ENCODE measurements around the gene SIMC1. TPM values are rescaled to one million over a fixed set of nuclear protein-coding genes. Genes with fewer than 3 reads are reported as not detected.

The SIMC1 gene
- total and polyA plus RNA-seq, 2 donors (not counting 3 experiments of a cell fraction or from before 2014, with no cell fraction given): 9.0 to 16.2 TPM

DNA sequence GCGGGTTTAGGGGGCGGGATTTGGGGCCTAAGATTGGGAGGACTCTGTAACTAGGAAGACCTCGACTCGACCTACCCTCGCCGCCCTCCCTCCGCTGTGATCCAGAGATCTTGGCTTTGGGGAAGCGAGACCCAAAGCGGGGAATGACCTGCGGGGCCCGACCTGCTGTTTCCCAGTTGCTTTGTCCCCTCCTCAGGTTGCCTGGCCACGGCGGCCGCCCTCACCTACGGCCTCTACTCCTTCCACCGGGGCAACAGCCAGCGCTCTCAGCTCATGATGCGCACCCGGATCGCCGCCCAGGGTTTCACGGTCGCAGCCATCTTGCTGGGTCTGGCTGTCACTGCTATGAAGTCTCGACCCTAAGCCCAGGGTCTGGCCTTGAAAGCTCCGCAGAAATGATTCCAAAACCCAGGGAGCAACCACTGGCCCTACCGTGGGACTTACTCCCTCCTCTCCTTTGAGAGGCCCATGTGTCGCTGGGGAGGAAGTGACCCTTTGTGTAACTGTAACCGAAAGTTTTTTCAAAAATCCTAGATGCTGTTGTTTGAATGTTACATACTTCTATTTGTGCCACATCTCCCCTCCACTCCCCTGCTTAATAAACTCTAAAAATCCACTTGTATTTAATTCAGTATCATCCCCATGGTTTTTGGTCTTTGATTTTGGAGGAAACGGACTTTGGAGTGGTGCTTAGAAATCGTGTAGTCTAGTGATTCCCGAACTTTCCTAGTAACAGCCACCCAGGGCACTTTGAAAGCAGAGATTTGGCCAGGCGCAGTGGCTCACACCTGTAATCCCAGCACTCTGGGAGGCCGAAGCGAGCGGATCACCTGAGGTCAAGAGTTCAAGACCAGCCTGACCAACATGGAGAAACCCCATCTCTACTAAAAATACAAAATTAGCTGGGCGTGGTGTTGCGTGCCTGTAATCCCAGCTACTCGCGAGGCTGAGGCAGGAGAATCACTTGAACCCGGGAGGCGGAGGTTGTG lies 151.2 kb downstream of the SIMC1 start:
- FAIRE-seq (no peak), DNase-seq (ENCODE audit: low read depth, low spot score) (no peak)
- intact Hi-C loops (cut with micrococcal nuclease) (loop anchor here (1.0 to 10.0 kb wide), 2 partner anchors 27 to 1205 kb away; partner anchors contain the start of genes CLTB and TMED9), dilution Hi-C loops (cut with MboI; ENCODE audit: extremely low pct_ligation_motif_present, low sequenced_read_pairs) (no loop called here)
- Histone ChIP-seq H3K4me3 (replicated peaks in 1 of 3; ENCODE audit: insufficient read depth in 1 of 3, low read depth in 1 of 3, low read length in 3 of 3) (peak overlapping the region; percentile 64 to 81 (median 65)), H3K9me3 (replicated peaks; ENCODE audit: control insufficient read depth, insufficient read depth, low read length) (no peaks in the 10 kb centered on the region), H3K36me3 (ENCODE audit: control insufficient read depth in 2 of 2, extremely low read depth in 1 of 2, insufficient read depth in 2 of 2, low read length in 2 of 2) (peaks cover 9 to 13% of the 10 kb centered on the region in 2 experiments), H4K20me1 (replicated peaks; ENCODE audit: control insufficient read depth, extremely low read depth, insufficient read depth, low read length) (no peaks in the 10 kb centered on the region), H3K27me3 (ENCODE audit: control insufficient read depth in 2 of 2, insufficient read depth in 2 of 2, low read length in 2 of 2) (no peaks in the 10 kb centered on the region), H3K79me2 (ENCODE audit: control insufficient read depth, insufficient read depth, low read length) (peaks cover 34% of the 10 kb centered on the region), H3K9ac (replicated peaks; ENCODE audit: extremely low read depth, insufficient read depth, low read length) (peak overlapping the region; percentile 87), H3K27ac (ENCODE audit: insufficient read depth, low read depth, low read length) (peak overlapping the region; percentile 79), H3K4me1 (ENCODE audit: control insufficient read depth, extremely low read depth, insufficient read depth, low read length) (peaks cover 14% of the 10 kb centered on the region), H3K4me2 (ENCODE audit: insufficient read depth, low read length) (peak overlapping the region; percentile 87), H2AFZ (ENCODE audit: low read depth, low read length) (peak overlapping the region; percentile 85), H3K9me1 (replicated peaks; ENCODE audit: control insufficient read depth, extremely low read depth, insufficient read depth, low read length) (no peaks in the 10 kb centered on the region)
- TF ChIP-seq, protein P1, sequence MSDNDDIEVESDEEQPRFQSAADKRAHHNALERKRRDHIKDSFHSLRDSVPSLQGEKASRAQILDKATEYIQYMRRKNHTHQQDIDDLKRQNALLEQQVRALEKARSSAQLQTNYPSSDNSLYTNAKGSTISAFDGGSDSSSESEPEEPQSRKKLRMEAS (IDR thresholded peaks at IDR 0.05; ENCODE audit: insufficient read depth, insufficient read length): no peak
- peak; percentile 72 for TF ChIP-seq POLR2A (IDR thresholded peaks at IDR 0.05; ENCODE audit: low read depth, low read length)
- no peak for TF ChIP-seq GATA2 (IDR thresholded peaks at IDR 0.05; ENCODE audit: insufficient read depth, insufficient read length, low read depth, low read length)
- TF ChIP-seq, protein P2, sequence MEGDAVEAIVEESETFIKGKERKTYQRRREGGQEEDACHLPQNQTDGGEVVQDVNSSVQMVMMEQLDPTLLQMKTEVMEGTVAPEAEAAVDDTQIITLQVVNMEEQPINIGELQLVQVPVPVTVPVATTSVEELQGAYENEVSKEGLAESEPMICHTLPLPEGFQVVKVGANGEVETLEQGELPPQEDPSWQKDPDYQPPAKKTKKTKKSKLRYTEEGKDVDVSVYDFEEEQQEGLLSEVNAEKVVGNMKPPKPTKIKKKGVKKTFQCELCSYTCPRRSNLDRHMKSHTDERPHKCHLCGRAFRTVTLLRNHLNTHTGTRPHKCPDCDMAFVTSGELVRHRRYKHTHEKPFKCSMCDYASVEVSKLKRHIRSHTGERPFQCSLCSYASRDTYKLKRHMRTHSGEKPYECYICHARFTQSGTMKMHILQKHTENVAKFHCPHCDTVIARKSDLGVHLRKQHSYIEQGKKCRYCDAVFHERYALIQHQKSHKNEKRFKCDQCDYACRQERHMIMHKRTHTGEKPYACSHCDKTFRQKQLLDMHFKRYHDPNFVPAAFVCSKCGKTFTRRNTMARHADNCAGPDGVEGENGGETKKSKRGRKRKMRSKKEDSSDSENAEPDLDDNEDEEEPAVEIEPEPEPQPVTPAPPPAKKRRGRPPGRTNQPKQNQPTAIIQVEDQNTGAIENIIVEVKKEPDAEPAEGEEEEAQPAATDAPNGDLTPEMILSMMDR (IDR thresholded peaks at IDR 0.05; ENCODE audit: extremely low read depth in 1 of 2, insufficient read depth in 1 of 2, low read depth in 1 of 2, low read length in 2 of 2): no peak
- TF ChIP-seq MYC (IDR thresholded peaks at IDR 0.05; ENCODE audit: low read depth, low read length): no peak
- TF ChIP-seq FOS (IDR thresholded peaks at IDR 0.05; ENCODE audit: borderline replicate concordance, insufficient read depth, low read length): no peak
- no peak for TF ChIP-seq EZH2 (IDR thresholded peaks at IDR 0.05; ENCODE audit: borderline replicate concordance, low read depth, low read length, severe bottlenecking)
- no peak for TF ChIP-seq JUN (IDR thresholded peaks at IDR 0.05; ENCODE audit: borderline replicate concordance, insufficient read depth, insufficient read length, low read depth)
- peak; percentile 86 for TF ChIP-seq POLR2AphosphoS5 (IDR thresholded peaks at IDR 0.05; ENCODE audit: insufficient read depth, low read depth, low read length)
- ChIA-PET CTCF (interaction anchor here (1.5 kb wide), 1 partner anchor 26 kb away, joined by 4 read pairs; no protein-coding TSS in a partner anchor), POLR2A (no interaction called here)
- BruUV-seq (replicated peaks): TSS peak; percentile 94

All from endothelial cell of umbilical vein (primary cell).